GM19397 (cell line): ENCODE measurements around the gene CDH4.

Experiments
- ATAC-seq: cut with Tn5 transposase; IDR thresholded peaks from one replicate; pipeline ENCODE4 v1.9.1; 2021; ENCODE audit warnings: mild to moderate bottlenecking, moderate library complexity; ENCODE audit not compliant: unreplicated experiment

CDH4 gene

DNA sequence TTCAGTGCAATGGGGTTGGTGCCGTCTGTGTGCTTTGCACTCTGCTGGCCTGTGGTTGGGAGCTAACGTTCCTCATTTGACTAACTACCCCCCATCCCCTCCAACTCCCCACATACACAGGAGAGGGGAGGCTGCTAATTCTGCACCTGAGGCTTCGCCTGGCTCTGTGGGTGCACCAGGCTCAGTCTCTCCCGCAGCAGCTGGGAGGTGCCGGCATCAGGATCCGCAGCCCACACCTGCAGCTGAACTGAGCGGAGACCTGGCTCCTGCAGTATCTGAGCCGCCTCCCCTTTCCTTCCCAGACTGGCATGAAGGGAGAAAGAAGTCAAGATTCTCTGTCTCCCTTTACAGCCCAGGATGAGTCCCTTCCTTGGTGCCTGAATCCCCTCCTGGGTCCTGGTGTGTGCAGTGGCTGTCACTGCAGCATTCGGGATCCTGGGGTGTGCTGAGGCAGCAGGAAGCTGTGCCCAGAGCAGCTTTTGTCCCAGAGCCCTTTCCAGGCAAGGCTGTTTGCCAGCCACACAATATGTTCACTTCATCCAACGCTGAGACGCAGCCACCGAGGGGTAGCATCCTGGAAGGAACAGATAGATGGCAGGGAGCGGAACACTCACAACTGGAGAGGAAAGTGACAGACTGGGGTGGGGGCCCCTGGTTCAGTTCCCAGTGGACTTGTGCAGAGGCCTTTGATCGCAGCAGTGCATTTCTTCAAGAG lies 70.2 kb downstream of the CDH4 start:
- ATAC-seq, result no peak

GRCh38 chr20:61324906-61325305 lies 72.8 kb downstream of the CDH4 start:
- no peak for ATAC-seq

DNA sequence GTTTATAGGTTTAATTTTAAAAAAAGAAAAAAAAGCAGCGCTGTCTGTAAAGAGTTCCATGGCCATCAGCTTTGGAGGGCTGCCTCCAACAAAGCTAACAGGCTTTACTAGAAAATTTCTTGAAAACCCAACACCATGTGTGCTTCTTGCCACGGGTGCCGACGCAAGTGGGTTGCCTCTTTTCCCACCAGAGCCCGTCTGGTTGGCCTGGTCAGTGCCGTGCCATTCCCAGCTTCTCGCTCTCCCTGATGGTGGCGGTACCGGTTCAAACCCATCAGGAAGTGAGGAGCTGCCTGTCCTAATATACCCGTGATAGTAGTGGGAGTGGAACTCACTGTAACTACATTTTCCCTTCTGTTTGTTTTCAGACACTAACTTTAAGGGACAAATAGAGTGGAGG lies 73.7 kb downstream of the CDH4 start:
- ATAC-seq, result no peak

- no peak for ATAC-seq
These were observed 77.0 kb downstream of the CDH4 start for GRCh38 chr20:61328911-61329558.

DNA sequence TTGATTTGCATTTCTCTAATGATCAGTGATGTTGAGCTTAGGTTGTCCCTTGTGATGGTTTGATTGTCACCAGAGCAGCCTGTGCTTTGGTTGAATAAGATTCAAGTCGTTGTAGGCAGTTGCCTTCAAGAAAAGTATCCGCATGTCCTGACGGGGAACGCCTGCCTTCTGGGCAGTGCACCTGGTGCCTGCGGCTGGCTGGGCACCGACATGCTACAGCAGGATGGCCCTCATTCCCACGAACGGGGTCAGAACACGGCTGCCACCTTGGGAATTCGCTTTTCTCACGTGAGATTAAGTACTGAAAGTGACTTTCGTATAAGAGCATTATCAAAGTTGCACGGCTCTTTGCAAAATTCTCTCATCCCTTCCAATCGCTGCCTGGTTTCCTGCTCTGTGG lies 78.4 kb downstream of the CDH4 start:
- ATAC-seq, result no peak

DNA sequence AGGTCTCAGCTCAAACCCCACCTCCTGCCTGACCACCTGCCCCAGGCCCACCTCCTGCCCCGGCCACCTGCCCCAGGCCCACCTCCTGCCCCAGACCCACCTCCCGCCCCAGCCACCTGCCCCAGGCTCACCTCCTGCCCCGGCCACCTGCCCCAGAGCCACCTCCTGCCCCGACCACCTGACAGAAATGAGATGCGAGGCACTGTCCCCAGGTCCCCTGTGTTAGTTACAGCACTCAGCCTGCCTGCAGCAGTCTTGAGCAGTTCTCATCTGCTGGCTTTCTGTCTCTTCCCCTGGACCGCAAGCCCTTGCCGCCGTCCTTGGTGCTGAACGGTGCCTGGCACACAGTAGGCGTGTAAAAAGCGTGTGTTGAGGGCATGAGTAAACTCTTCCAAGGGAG lies 79.5 kb downstream of the CDH4 start:
- no peak for ATAC-seq

DNA sequence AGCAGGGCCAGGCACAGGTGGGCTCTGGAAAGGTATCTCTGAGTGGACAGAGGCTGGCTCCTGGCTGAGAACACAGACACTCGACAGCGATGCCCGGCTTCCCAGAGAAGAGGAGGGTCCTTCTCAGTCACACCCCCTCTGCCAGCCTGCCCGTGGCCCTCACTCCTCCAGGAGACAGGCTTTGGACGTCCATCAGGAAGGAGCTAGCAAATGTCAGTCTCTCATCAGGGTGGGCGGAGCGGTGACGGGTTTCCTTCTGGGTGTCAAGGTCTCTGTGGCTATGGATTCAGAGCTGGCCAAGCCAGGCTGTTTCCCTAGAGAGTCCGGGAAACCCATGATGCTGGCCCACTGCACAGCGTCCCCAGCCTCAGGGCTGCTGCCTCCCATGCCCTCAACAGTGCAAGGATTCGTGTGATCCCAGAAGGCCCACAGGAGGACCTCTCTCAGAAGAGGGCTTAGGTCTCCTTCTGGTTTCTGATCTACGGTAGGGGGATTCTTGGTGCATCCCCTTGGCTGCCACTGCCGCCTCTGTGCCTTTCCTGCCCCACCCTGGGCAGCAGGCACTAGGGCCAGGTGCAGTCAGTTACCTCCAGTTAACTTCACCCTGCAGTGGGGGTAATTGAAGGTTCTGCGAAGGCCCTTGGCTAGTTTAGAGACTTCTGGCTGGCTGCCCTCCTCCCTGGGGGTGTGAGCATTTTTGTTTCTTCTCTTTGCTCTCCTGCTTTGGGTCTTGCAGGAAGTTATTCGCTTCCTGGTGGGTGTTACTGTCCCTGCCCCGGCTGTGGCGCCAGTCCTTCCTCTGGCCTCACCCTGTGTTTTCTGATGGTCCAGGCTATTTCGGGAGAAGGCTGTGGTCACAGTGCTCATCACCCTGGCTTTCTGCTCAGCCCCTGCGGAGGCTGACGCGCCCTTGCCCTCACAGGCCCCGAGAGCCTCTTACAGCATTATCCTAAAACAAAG lies 80.2 kb downstream of the CDH4 start:
- no peak for ATAC-seq

- ATAC-seq, result no peak
These were observed 81.5 kb downstream of the CDH4 start for GRCh38 chr20:61333484-61334108.

DNA sequence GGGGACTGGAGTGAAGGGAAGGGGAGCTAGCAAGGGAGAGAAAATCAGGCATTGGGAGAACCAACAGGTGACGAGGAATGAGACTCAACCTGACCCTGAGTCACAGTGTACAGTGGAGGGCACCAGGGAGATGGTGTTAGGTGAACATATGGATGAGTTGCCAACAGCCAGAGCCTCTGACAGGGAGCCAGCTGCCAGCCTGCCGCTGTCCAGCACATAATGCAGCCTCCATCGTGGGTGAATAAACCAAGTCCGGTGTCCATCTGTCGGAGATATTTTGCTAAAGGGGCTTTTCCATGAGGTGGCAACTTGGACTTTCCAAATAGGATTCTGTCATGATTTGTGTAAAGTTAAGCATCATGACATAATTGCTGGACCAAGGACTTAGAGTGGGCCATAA lies 88.1 kb downstream of the CDH4 start:
- ATAC-seq, result no peak

- ATAC-seq, result no peak
These were observed 89.5 kb downstream of the CDH4 start for GRCh38 chr20:61341605-61342004.

DNA sequence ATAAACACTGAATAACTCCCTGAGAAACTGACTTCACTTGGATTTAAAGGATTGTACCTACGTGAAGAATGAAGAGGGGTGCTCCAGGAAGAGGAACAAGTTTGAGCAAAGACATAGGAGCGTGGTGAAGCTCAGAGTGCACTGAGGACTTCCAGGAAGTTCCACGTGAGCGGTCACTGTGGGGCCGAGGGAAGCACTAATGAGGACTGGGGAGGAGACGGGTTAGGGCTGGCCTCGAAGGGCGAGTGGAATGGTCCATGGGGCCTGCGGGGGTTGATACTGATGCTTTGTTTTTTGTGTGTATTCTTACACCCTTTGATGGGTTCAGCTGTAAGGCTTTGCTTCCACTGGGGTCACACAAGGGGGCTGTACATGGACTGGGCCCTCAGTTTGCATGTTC lies 91.9 kb downstream of the CDH4 start:
- no peak for ATAC-seq

DNA sequence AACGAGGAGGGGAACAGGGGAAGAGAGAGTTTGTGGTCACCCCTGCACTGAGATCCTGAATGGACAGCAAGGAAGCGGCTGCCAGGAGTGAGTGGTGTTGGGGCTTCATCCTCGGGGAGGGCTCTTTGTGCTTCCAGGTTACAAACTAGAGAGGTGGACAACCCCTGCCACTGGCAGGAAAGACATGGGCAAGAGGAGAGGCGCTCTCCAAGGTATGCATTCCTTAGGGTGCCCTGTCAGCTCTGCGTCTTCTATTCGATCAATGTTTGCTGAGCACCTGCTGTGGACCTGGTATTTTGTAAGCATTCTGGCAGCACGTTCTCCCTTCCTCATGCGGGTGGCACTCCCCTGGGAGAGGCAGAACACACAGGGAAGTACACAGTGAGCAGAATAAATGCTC lies 93.6 kb downstream of the CDH4 start:
- ATAC-seq, result no peak

GRCh38 chr20:61346996-61347395 lies 94.9 kb downstream of the CDH4 start:
- no peak for ATAC-seq

GRCh38 chr20:61347443-61347842 lies 95.4 kb downstream of the CDH4 start:
- ATAC-seq, result no peak

- no peak for ATAC-seq
These were observed 97.5 kb downstream of the CDH4 start for GRCh38 chr20:61349447-61350165.

DNA sequence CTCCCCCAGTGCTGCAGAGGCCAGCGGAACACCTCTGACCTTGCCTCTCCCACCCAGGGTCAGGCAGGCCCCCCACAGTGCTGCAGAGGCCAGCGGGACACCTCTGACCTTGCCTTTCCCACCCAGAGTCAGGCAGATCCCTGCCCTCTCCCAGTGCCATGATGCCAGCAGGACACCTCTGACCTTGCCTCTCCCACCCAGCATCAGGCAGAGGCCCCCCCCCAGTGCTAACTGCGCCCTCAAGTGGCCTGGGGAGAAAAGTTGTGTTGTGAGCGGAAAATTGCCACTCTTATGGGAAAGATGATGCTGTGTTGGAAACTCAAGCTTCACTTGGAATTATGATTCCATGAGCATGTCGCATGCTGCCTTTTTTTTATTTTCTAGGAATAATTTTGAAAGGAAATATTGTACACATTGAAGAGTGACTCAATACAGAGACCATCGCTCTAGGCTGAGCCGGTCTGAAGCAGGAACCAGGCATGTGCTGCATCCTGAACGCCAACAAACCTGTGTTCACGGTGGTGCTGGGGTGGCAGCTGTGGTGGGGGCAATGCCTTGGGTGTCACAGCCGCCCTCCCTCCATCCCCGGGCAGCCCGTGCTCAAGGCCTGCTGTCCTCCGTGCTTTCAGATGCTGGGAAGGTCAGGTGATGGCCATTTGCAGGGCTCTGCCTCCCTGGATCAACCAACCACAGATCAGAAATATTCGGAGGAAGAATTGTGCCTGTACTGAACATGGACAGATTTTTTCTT lies 98.6 kb downstream of the CDH4 start:
- ATAC-seq, result no peak

DNA sequence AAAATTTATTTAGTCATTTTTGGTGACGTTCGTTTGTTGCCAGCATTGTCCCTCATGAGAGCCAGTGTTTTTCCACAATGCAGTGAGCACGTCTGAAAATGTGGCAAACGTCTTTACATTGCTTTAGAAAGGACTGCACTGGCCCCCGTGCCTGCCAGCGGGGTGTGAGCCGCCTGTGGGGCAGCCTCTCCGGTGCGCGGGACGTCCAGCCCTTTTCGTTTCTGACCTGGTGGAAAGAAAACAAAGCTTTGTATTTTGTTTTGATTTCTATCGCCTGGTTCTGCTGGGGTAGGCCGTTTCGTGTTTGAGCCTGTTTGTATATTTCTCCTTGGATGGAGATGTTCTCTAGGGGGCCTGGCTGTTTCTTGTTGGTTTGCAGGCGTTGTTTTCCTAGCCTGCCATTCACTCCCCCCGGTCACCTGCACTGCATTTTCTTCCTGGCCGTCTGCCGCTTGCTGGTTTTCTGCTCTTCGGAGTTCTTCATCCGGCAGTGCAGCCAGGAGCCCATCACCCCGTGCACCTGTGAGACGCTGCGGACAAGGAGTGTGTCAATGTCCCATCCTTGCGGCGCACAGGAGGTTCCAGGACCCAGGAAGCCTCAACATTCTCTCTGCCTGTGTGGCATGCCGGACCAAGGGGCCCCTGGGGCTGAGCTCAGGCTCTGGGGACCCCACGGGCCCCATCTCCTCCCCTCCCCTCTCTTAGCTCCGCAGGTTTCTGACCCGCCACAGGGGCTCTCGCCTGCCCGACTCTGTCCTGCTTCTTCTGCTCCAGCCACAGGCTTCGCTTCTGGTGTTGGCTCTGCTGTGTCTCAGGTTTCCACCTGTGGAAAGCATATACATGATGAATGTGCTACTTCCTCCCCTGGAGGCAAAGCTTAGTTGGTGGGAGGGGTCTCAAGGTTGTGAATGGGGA lies 100.5 kb downstream of the CDH4 start:
- ATAC-seq, result no peak

- ATAC-seq, result no peak
These were observed 101.4 kb downstream of the CDH4 start for GRCh38 chr20:61353261-61354000.
